IMR-90 (cell line): ENCODE results near the gene TOMM34. TPM values are rescaled to one million over a fixed set of nuclear protein-coding genes. Genes with fewer than 3 reads are reported as not detected.
A peak's percentile ranks its signal among the peaks of the same experiment; 100 is the strongest.

Source experiments
- ATAC-seq: fragments of 200-7000 bp; cut with Tn5 transposase; 2 replicates; pipeline ENCODE4 v1.9.1; 2020; ENCODE audit warnings: low read depth, mild to moderate bottlenecking, moderate library complexity
- BruUV-seq: library from RNA; stranded (reverse); fragments of 400-500 nt; replicated peaks from 2 replicates; lab custom pipeline; 2021; lab: Mats Ljungman, UMichigan
- CTCF ChIA-PET: fragments of 300-600 bp; formaldehyde crosslinking; extraction: SDS; loops from one replicate; lab custom pipeline; 2021; ENCODE audit warnings: antibody characterized with exemption; lab: Yijun Ruan, JAX
- POLR2A ChIA-PET: fragments of 300-600 bp; sonication (Branson Sonifier 250); formaldehyde crosslinking; loops from one replicate; lab custom pipeline; 2022; ENCODE audit warnings: antibody characterized with exemption; ENCODE audit not compliant: unreplicated experiment; lab: Charles Lee
- DNase-seq: peaks from one replicate; pipeline ENCODE4 v3.0.0; 2013
- H2AFZ ChIP-seq: replicated peaks from 2 replicates; pipeline ENCODE3; 2013; ENCODE audit warnings: low read length, mild to moderate bottlenecking; ENCODE audit not compliant: poor library complexity
- H2AK5ac ChIP-seq: 2 replicates; pipeline ENCODE4 v1.6.1; 2013; ENCODE audit warnings: low read depth, low read length, inconsistent platforms
- H2AK9ac ChIP-seq: replicated peaks from 2 replicates; pipeline ENCODE3; 2013; ENCODE audit warnings: mild to moderate bottlenecking, low read depth, low read length, moderate library complexity; ENCODE audit not compliant: poor library complexity
- H2BK120ac ChIP-seq: 2 replicates; pipeline ENCODE4 v1.6.1; 2013; ENCODE audit warnings: low read depth, low read length, inconsistent platforms
- H2BK15ac ChIP-seq: 3 replicates; pipeline ENCODE4 v1.6.1; 2013; ENCODE audit warnings: low read depth, low read length, inconsistent platforms
- H2BK20ac ChIP-seq: 2 replicates; pipeline ENCODE4 v1.6.1; 2013; ENCODE audit warnings: low read depth, mild to moderate bottlenecking, inconsistent platforms, low read length, moderate library complexity
- H2BK5ac ChIP-seq: 2 replicates; pipeline ENCODE4 v1.6.1; 2013; ENCODE audit warnings: mild to moderate bottlenecking, low read depth, low read length, inconsistent platforms; ENCODE audit not compliant: poor library complexity, severe bottlenecking
- H3K14ac ChIP-seq: replicated peaks from 2 replicates; pipeline ENCODE4 v1.6.1; 2013; ENCODE audit warnings: low read depth, low read length, inconsistent platforms
- H3K18ac ChIP-seq: 2 replicates; pipeline ENCODE4 v1.6.1; 2013; ENCODE audit warnings: low read depth, low read length, control low read depth
- H3K23ac ChIP-seq: 2 replicates; pipeline ENCODE4 v1.6.1; 2013; ENCODE audit warnings: low read depth, low read length, inconsistent platforms
- H3K27ac ChIP-seq: 2 replicates; pipeline ENCODE4 v1.5.1; 2013; ENCODE audit warnings: mild to moderate bottlenecking, control low read depth, low read length; ENCODE audit not compliant: insufficient read depth
- H3K27me3 ChIP-seq: 2 replicates; pipeline ENCODE4 v1.6.1; 2013; ENCODE audit warnings: low read length; ENCODE audit not compliant: control insufficient read depth, insufficient read depth
- H3K36me3 ChIP-seq: 2 replicates; pipeline ENCODE4 v1.6.1; 2013; ENCODE audit warnings: low read length, mixed read lengths; ENCODE audit not compliant: control insufficient read depth, insufficient read depth
- H3K4ac ChIP-seq: 2 replicates; pipeline ENCODE4 v1.6.1; 2013; ENCODE audit warnings: low read depth, low read length, inconsistent platforms
- H3K4me1 ChIP-seq: 2 replicates; pipeline ENCODE4 v1.6.1; 2013; ENCODE audit warnings: low read length, mixed read lengths; ENCODE audit not compliant: control insufficient read depth, insufficient read depth
- H3K4me2 ChIP-seq: 2 replicates; pipeline ENCODE4 v1.6.1; 2013; ENCODE audit warnings: low read depth, mild to moderate bottlenecking, control low read depth, low read length, moderate library complexity
- H3K4me3 ChIP-seq: 2 replicates; pipeline ENCODE4 v1.5.1; 2013; ENCODE audit warnings: low read depth, mild to moderate bottlenecking, control low read depth, low read length, moderate library complexity; ENCODE audit not compliant: insufficient read depth
- H3K56ac ChIP-seq: 2 replicates; pipeline ENCODE4 v1.6.1; 2013; ENCODE audit warnings: low read length, inconsistent platforms; ENCODE audit not compliant: insufficient read depth; ENCODE audit errors: extremely low read depth
- H3K79me1 ChIP-seq, 2 experiments: 2 replicates each; pipeline ENCODE4 v1.6.1; 2013; ENCODE audit warnings: low read length in 2 of 2, inconsistent platforms in 1 of 2, low read depth in 1 of 2
- H3K9ac ChIP-seq: 2 replicates; pipeline ENCODE4 v1.6.1; 2013; ENCODE audit warnings: low read depth, low read length, control low read depth
- H3K9me1 ChIP-seq: 2 replicates; pipeline ENCODE4 v1.6.1; 2013; ENCODE audit warnings: low read length, inconsistent platforms; ENCODE audit not compliant: insufficient read depth
- H3K9me3 ChIP-seq: 2 replicates; pipeline ENCODE4 v1.6.1; 2013; ENCODE audit warnings: low read length; ENCODE audit not compliant: control insufficient read depth, insufficient read depth
- H4K20me1 ChIP-seq: 2 replicates; pipeline ENCODE4 v1.6.1; 2013; ENCODE audit warnings: low read length, inconsistent platforms; ENCODE audit not compliant: insufficient read depth
- H4K5ac ChIP-seq: 2 replicates; pipeline ENCODE4 v1.6.1; 2013; ENCODE audit warnings: mild to moderate bottlenecking, low read depth, low read length, control low read depth
- H4K8ac ChIP-seq, 2 experiments: 2 replicates each; pipeline ENCODE4 v1.6.1; 2013; ENCODE audit warnings: low read depth in 2 of 2, low read length in 2 of 2, control low read depth in 1 of 2, inconsistent platforms in 1 of 2
- H4K91ac ChIP-seq: 2 replicates; pipeline ENCODE4 v1.6.1; 2013; ENCODE audit warnings: low read depth, low read length, inconsistent platforms; ENCODE audit not compliant: insufficient read depth
- BHLHE40 ChIP-seq: fragments of 150-350 bp; IDR thresholded peaks from 2 replicates; pipeline ENCODE4 v1.6.1; 2016; ENCODE audit warnings: mild to moderate bottlenecking, low read depth, low read length
- CEBPB ChIP-seq: IDR thresholded peaks from 2 replicates; pipeline ENCODE4 v1.6.1; 2012; ENCODE audit warnings: low read depth, low read length, improper control_type of control experiment
- FOS ChIP-seq: fragments of 150-350 bp; IDR thresholded peaks from 2 replicates; pipeline ENCODE4 v1.6.1; 2016; ENCODE audit warnings: low read depth, low read length
- MAFK ChIP-seq: IDR thresholded peaks from 2 replicates; pipeline ENCODE4 v1.6.1; 2012; ENCODE audit warnings: low read depth, low read length, improper control_type of control experiment
- MAZ ChIP-seq: IDR thresholded peaks from 2 replicates; pipeline ENCODE4 v1.6.1; 2012; ENCODE audit warnings: low read depth, mild to moderate bottlenecking, low read length, improper control_type of control experiment, moderate library complexity, borderline replicate concordance
- MXI1 ChIP-seq: IDR thresholded peaks from 2 replicates; pipeline ENCODE4 v1.6.1; 2012; ENCODE audit warnings: low read depth, mild to moderate bottlenecking, low read length, moderate library complexity, borderline replicate concordance
- RAD21 ChIP-seq: IDR thresholded peaks from 2 replicates; pipeline ENCODE4 v1.6.1; 2012; ENCODE audit warnings: low read length, improper control_type of control experiment
- RFX5 ChIP-seq: IDR thresholded peaks from 2 replicates; pipeline ENCODE4 v1.8.0; 2012; ENCODE audit warnings: low read depth, mild to moderate bottlenecking, low read length, moderate library complexity
- SMC3 ChIP-seq: fragments of 150-350 bp; IDR thresholded peaks from 2 replicates; pipeline ENCODE4 v1.6.1; 2016; ENCODE audit warnings: low read depth, mild to moderate bottlenecking, antibody characterized with exemption, low read length, moderate library complexity
- USF2 ChIP-seq: fragments of 150-350 bp; IDR thresholded peaks from 2 replicates; pipeline ENCODE4 v1.6.1; 2017; ENCODE audit warnings: mild to moderate bottlenecking, antibody characterized with exemption, low read length, low read depth
- WGBS, 2 experiments: methylation state at CpG; one replicate each; pipeline versions ENCODE4 v1.1.5 to v1.1.7; 2013; ENCODE audit warnings: missing lambda C conversion rate in 2 of 2; ENCODE audit not compliant: insufficient read length in 1 of 2; ENCODE audit errors: extremely low coverage in 2 of 2; 5-methylcytosine and 5-hydroxymethylcytosine counted together
- dilution Hi-C: fragments of 300-500 bp; cut with HindIII; formaldehyde crosslinking; loops from one replicate; pipeline ENCODE4 v1.14.3; 2018; ENCODE audit warnings: low sequenced_read_pairs; ENCODE audit not compliant: unreplicated experiment
- in situ Hi-C: fragments of 300-500 bp; cut with MboI; formaldehyde crosslinking; loops from 3 replicates; pipeline ENCODE4 v1.14.3; 2019; ENCODE audit warnings: low sequenced_read_pairs, inconsistent platforms, mixed read lengths
- intact Hi-C: fragments of 100-400 bp; cut with micrococcal nuclease; formaldehyde crosslinking; loops from 2 replicates; pipeline ENCODE4 v1.10.0; 2022
- polyA plus RNA-seq, 3 experiments: library from polyadenylated mRNA; depleted of rRNA; stranded (reverse); fragments of >200 nt; gene quantifications; 2 replicates each; pipeline ENCODE4 v1.2.3, GENCODE V29; 2012; ENCODE audit warnings: low replicate concordance in 1 of 3
- total RNA-seq: library from RNA; depleted of rRNA; stranded (reverse); fragments of >200 nt; gene quantifications from 2 replicates; pipeline ENCODE4 v1.2.3, GENCODE V29; 2012

Gene TOMM34
- total and polyA plus RNA-seq, 2 of the 4 experiments (the other 2 are of a cell fraction), result 97.5 to 101 TPM

GRCh38 chr20:44959638-44960102, 527 bp downstream of the TOMM34 start (continued):
- no peak for TF ChIP-seq CEBPB

GRCh38 chr20:44959082-44959637, 1.0 kb downstream of the TOMM34 start:
- peak overlapping the region; percentile 12; the same call in 1 of the 2 replicates for H3K18ac ChIP-seq
- no peak overlapping the region for H2BK20ac ChIP-seq
- peak overlapping the region; percentile 22; the same call in 1 of the 2 replicates for H3K56ac ChIP-seq
- no TSS peak for BruUV-seq
- peak overlapping the region; percentile 65; the same call in 1 of the 2 replicates for H3K4ac ChIP-seq
- 0% methylated on average over 1 of the region's 8 CpGs; no CpG with 5 or more reads in 1 of the 2 experiments for WGBS, 2 experiments
- H4K20me1 ChIP-seq, result peaks cover 14% of the 10 kb centered on the region; the same call in 1 of the 2 replicates
- TF ChIP-seq BHLHE40 (no peak), SMC3 (no peak), MAZ (no peak), RFX5 (no peak), RAD21 (no peak), USF2 (no peak), MAFK (no peak), FOS (no peak), MXI1 (no peak)
- 0 out of 2 replicates have a peak overlapping the region, but pooled peaks have one; percentile 9 for H2AK5ac ChIP-seq
- H2AFZ ChIP-seq, result peak overlapping the region; percentile 95
- dilution Hi-C loops, result no loop called here
- in situ Hi-C loops, result no loop called here
- CTCF ChIA-PET, result interaction anchor here (1.0 to 1.1 kb wide), 2 partner anchors 8 to 12 kb away, joined by 3 to 6 read pairs; no protein-coding TSS in a partner anchor
- H2BK15ac ChIP-seq, result no peak overlapping the region; the same call in 2 of the 3 replicates
- H3K27me3 ChIP-seq, result no peaks in the 10 kb centered on the region
- POLR2A ChIA-PET, result no interaction called here
- no peak overlapping the region for H4K5ac ChIP-seq
- H2BK5ac ChIP-seq, result peak overlapping the region; percentile 81
- DNase-seq, result peak; percentile 57
- H3K4me2 ChIP-seq, result peak overlapping the region; percentile 97
- no peak overlapping the region for H4K91ac ChIP-seq
- peaks cover 6% of the 10 kb centered on the region for H3K9me1 ChIP-seq
- peak overlapping the region; percentile 57 for H3K23ac ChIP-seq
- peaks cover 20% of the 10 kb centered on the region for H3K36me3 ChIP-seq
- peaks cover 5% of the 10 kb centered on the region for H3K4me1 ChIP-seq
- peaks cover 31 to 50% of the 10 kb centered on the region in 2 experiments for H3K79me1 ChIP-seq
- peak overlapping the region; percentile 89 for H2AK9ac ChIP-seq
- no peaks in the 10 kb centered on the region for H3K9me3 ChIP-seq
- H3K14ac ChIP-seq, result peak overlapping the region; percentile 51
- no peak for ATAC-seq
- no peak overlapping the region for H2BK120ac ChIP-seq
- peak overlapping the region; percentile 82 for H3K4me3 ChIP-seq
- H3K27ac ChIP-seq, result peak overlapping the region; percentile 65
- intact Hi-C loops, result no loop called here
- H3K9ac ChIP-seq, result peak overlapping the region; percentile 75
- H4K8ac ChIP-seq, result peak overlapping the region in 1 of 2 experiments; percentile 36; a peak in 1 of 4 replicates
